Ishikawa (cell line): ENCODE results near the gene RNF213.

ENCODE experiments used
- CEBPB ChIP-seq: IDR thresholded peaks from 2 replicates; pipeline ENCODE4 v1.6.1; 2012
- CREB1 ChIP-seq: IDR thresholded peaks from 2 replicates; pipeline ENCODE4 v1.6.1; 2012; ENCODE audit warnings: low read depth
- EGR1 ChIP-seq: IDR thresholded peaks from 2 replicates; pipeline ENCODE4 v1.6.1; 2012
- EP300 ChIP-seq: IDR thresholded peaks from 2 replicates; pipeline ENCODE4 v1.6.1; 2012; ENCODE audit warnings: borderline replicate concordance
- FOXM1 ChIP-seq: IDR thresholded peaks from 2 replicates; pipeline ENCODE4 v1.6.1; 2012; ENCODE audit warnings: low read depth, borderline replicate concordance
- MAX ChIP-seq: IDR thresholded peaks from 2 replicates; pipeline ENCODE4 v1.6.1; 2012
- NFIC ChIP-seq: IDR thresholded peaks from 2 replicates; pipeline ENCODE4 v1.6.1; 2012
- RAD21 ChIP-seq: IDR thresholded peaks from 2 replicates; pipeline ENCODE4 v1.6.1; 2012; ENCODE audit warnings: low read depth
- REST ChIP-seq: IDR thresholded peaks from 2 replicates; pipeline ENCODE4 v1.6.1; 2012; ENCODE audit warnings: low read depth, mild to moderate bottlenecking
- TAF1 ChIP-seq: IDR thresholded peaks from 2 replicates; pipeline ENCODE4 v1.6.1; 2012; ENCODE audit warnings: low read depth, mild to moderate bottlenecking
- TCF12 ChIP-seq: IDR thresholded peaks from 2 replicates; pipeline ENCODE4 v1.6.1; 2012; ENCODE audit warnings: low read depth
- TEAD4 ChIP-seq: IDR thresholded peaks from 2 replicates; pipeline ENCODE4 v1.6.1; 2012
- YY1 ChIP-seq: IDR thresholded peaks from 2 replicates; pipeline ENCODE4 v1.6.1; 2012; ENCODE audit warnings: low read depth
- ZBTB7A ChIP-seq: IDR thresholded peaks from 2 replicates; pipeline ENCODE4 v1.6.1; 2012; ENCODE audit warnings: low read depth
- TF ChIP-seq, protein P1 (sequence below): IDR thresholded peaks from 2 replicates; pipeline ENCODE4 v1.6.1; 2012

RNF213 gene

GRCh38 chr17:80311216-80311827, 50.7 kb downstream of the RNF213 start:
- no peak for TF ChIP-seq TCF12
- no peak for TF ChIP-seq TEAD4

- TF ChIP-seq FOXM1 (no peak), CEBPB (no peak), CREB1 (no peak), TCF12 (no peak), EP300 (no peak), RAD21 (no peak), TAF1 (no peak)
- TF ChIP-seq, protein P1, sequence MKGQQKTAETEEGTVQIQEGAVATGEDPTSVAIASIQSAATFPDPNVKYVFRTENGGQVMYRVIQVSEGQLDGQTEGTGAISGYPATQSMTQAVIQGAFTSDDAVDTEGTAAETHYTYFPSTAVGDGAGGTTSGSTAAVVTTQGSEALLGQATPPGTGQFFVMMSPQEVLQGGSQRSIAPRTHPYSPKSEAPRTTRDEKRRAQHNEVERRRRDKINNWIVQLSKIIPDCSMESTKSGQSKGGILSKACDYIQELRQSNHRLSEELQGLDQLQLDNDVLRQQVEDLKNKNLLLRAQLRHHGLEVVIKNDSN, result no peak
Measured at GRCh38 chr17:80312621-80313135, 52.0 kb downstream of the RNF213 start.

DNA sequence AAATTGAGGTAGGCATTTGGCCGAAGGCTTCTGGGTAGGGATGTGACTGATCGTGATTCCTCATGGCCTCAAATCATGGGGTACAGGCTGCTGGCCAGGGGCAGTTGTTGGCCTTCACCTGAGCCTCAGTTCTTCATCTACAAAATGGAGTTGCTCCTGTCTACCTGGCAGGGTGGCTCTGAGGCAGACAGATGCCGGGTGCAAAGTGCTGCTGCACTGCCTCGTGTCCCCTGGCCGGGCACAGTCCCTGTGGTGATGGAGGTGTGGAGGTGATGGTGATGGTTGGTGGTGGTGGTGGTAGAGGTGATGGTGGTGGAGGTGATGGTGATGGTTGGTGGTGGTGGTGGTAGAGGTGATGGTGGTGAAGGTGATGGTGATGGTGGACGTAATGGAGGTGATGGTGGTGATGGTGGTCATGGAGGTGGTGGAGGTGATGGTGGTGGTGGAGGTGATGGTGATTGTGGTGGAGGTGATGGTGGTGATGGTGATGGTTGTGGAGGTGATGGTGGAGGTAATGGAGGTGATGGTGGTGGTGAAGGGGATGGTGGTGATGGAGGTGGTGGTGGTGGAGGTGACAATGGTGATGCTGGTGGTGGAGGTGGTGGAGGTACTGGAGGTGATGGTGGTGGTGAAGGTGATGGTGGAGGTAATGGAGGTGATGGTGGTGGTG, 52.6 kb downstream of the RNF213 start:
- TF ChIP-seq TCF12 (no peak), ZBTB7A (no peak), FOXM1 (no peak), CEBPB (no peak), YY1 (no peak), TEAD4 (no peak), NFIC (no peak), RAD21 (no peak), MAX (no peak), REST (no peak), EP300 (no peak), CREB1 (no peak), EGR1 (no peak), TAF1 (no peak)
- TF ChIP-seq, protein P1, result no peak

- TF ChIP-seq EP300 (no peak), FOXM1 (no peak), TCF12 (no peak), ZBTB7A (no peak), MAX (no peak), CREB1 (no peak), EGR1 (no peak), TEAD4 (no peak), NFIC (no peak), RAD21 (no peak), YY1 (no peak), CEBPB (no peak), TAF1 (no peak), REST (no peak)
- TF ChIP-seq, protein P1, result no peak
Measured at GRCh38 chr17:80315517-80316182, 55.0 kb downstream of the RNF213 start.

DNA sequence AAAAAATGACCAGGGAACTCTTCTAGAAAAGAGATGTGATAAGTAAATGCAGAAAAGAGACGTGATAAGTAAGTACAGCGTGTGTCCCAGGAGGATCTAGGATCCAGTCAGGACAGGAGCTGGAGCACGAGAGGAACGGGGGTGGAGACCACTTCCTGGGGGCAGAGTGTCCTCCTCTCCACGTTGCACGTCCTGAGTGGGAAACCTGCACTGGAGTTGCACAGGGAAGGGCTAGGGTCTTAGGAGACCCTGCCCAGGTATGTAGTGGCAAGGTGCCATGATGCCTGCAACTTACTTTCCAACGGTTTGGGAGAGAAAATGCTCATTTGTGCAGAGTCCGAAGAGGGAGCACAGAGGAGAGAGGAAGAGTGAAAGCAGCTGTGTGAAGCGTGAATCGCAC, 55.8 kb downstream of the RNF213 start:
- no peak for TF ChIP-seq TAF1
- TF ChIP-seq NFIC, result no peak
- TF ChIP-seq CEBPB, result no peak
- no peak for TF ChIP-seq EP300
- TF ChIP-seq REST, result no peak
- no peak for TF ChIP-seq TCF12
- no peak for TF ChIP-seq RAD21
- TF ChIP-seq FOXM1, result no peak
- TF ChIP-seq CREB1, result no peak
